CD4-positive, alpha-beta T cell (primary cell): Measurements from ENCODE around the gene FGFR4. TPM values are rescaled to one million over a fixed set of nuclear protein-coding genes. Genes with fewer than 3 reads are reported as not detected.

Source experiments
- ATAC-seq: fragments of 200-7000 bp; cut with Tn5 transposase; one replicate; pipeline ENCODE4 v1.10.0; 2022; ENCODE audit warnings: mild to moderate bottlenecking; ENCODE audit not compliant: poor library complexity
- CTCF ChIA-PET: fragments of 350-600 bp; sonication (Branson Sonifier 250); formaldehyde crosslinking; loops from one replicate; lab custom pipeline; 2021; ENCODE audit warnings: antibody characterized with exemption, inconsistent platforms; lab: Charles Lee
- POLR2A ChIA-PET: fragments of 350-600 bp; sonication (Branson Sonifier 250); formaldehyde crosslinking; loops from one replicate; lab custom pipeline; 2021; ENCODE audit warnings: antibody characterized with exemption, inconsistent platforms; lab: Charles Lee
- DNase-seq, 14 experiments: peaks; one replicate each; pipeline ENCODE4 v3.0.0-alpha.2; 2013 to 2020; ENCODE audit warnings: mixed read lengths in 2 of 14
- H3K27ac ChIP-seq, 2 donors: one replicate each; pipeline versions ENCODE4 v1.5.1 to v1.7.0; 2013; ENCODE audit warnings: low read length in 2 of 2, low read depth in 1 of 2, mild to moderate bottlenecking in 1 of 2
- H3K27me3 ChIP-seq, 2 experiments: 1 replicate in 1 of 2; 2 replicates in 1 of 2; pipeline versions ENCODE4 v1.6.1 to v1.7.0; 2013; ENCODE audit warnings: low read length in 2 of 2, control low read depth in 1 of 2, mild to moderate bottlenecking in 1 of 2, moderate library complexity in 1 of 2; ENCODE audit not compliant: insufficient read depth in 2 of 2, control insufficient read depth in 1 of 2
- H3K36me3 ChIP-seq: one replicate; pipeline ENCODE4 v1.6.1; 2013; ENCODE audit warnings: low read length, control low read depth; ENCODE audit not compliant: insufficient read depth
- H3K4me1 ChIP-seq: one replicate; pipeline ENCODE4 v1.6.1; 2013; ENCODE audit warnings: low read length, control low read depth; ENCODE audit not compliant: insufficient read depth
- H3K4me3 ChIP-seq: one replicate; pipeline ENCODE4 v1.5.1; 2013; ENCODE audit warnings: mild to moderate bottlenecking, low read length, moderate library complexity
- H3K9me3 ChIP-seq, 2 experiments: 1 replicate in 1 of 2; 2 replicates in 1 of 2; pipeline versions ENCODE4 v1.6.1 to v1.7.0; 2013; ENCODE audit warnings: low read length in 2 of 2, mild to moderate bottlenecking in 2 of 2, control low read depth in 1 of 2, moderate library complexity in 1 of 2; ENCODE audit not compliant: control insufficient read depth in 1 of 2, insufficient read depth in 1 of 2
- H3K27ac Mint-ChIP-seq: one replicate; pipeline ENCODE4 v1.8.0; 2020; ENCODE audit warnings: mixed read lengths
- H3K27me3 Mint-ChIP-seq: one replicate; pipeline ENCODE4 v1.8.0; 2021; ENCODE audit warnings: mixed read lengths
- H3K36me3 Mint-ChIP-seq: one replicate; pipeline ENCODE4 v1.8.0; 2021; ENCODE audit warnings: low read depth, mixed read lengths
- H3K4me1 Mint-ChIP-seq: one replicate; pipeline ENCODE4 v1.8.0; 2021; ENCODE audit warnings: low read depth, mixed read lengths
- H3K4me3 Mint-ChIP-seq: one replicate; pipeline ENCODE4 v1.8.0; 2020; ENCODE audit warnings: mild to moderate bottlenecking, mixed read lengths
- H3K9me3 Mint-ChIP-seq: one replicate; pipeline ENCODE4 v1.8.0; 2020; ENCODE audit warnings: mixed read lengths
- intact Hi-C, 2 experiments: fragments of 100-400 bp; cut with DNase I in 1 of 2; cut with micrococcal nuclease in 1 of 2; formaldehyde crosslinking; loops; one replicate each; pipeline versions ENCODE4 v1.15.1 to v1.9.0; 2023 to 2025; cut with DNase I, micrococcal nuclease
- total RNA-seq, 174 experiments: library from RNA in 2 of 174; stranded (reverse) in 2 of 174; gene quantifications; one replicate each; pipeline ENCODE4 v1.2.3 and lab custom pipeline; 2021 to 2026
- TF ChIP-seq, protein P1 (sequence below): fragments of 200-600 bp; IDR thresholded peaks from one replicate; pipeline ENCODE4 v1.8.0; 2022; ENCODE audit warnings: antibody characterized with exemption, mild to moderate bottlenecking

Gene FGFR4
- total RNA-seq, 2 experiments from 2014 or later, result 2.8 to 3.1 TPM

GRCh38 chr5:177131352-177132135 lies 44.8 kb downstream of the FGFR4 start:
- Mint-ChIP-seq H3K4me1 (peaks cover 60% of the 10 kb centered on the region), H3K36me3 (peaks cover 29% of the 10 kb centered on the region), H3K4me3 (peak overlapping the region; percentile 88), H3K27ac (peak overlapping the region; percentile 92), H3K27me3 (no peaks in the 10 kb centered on the region), H3K9me3 (no peaks in the 10 kb centered on the region)
- Histone ChIP-seq H3K27ac (no peak overlapping the region), H3K36me3 (peaks cover 15% of the 10 kb centered on the region), H3K27me3 (no peaks in the 10 kb centered on the region), H3K9me3 (no peaks in the 10 kb centered on the region), H3K4me1 (peaks cover 47% of the 10 kb centered on the region), H3K4me3 (no peak overlapping the region)
- ChIA-PET POLR2A (interaction anchor here (4.1 kb wide), 1 partner anchor 17 kb away, joined by 31 read pairs; no protein-coding TSS in a partner anchor), CTCF (interaction anchor here (0.8 kb wide), 1 partner anchor 18 kb away, joined by 3 read pairs; no protein-coding TSS in a partner anchor)
- peak in 1 of 14 experiments; percentile 47 for DNase-seq
- intact Hi-C loops, result loop anchor here in 1 of 2 experiments (1.0 to 10.0 kb wide), 6 partner anchors 13 to 1496 kb away; partner anchors contain the start of genes CLK4, LMAN2, PRELID1 and RAB24
- TF ChIP-seq, protein P1, sequence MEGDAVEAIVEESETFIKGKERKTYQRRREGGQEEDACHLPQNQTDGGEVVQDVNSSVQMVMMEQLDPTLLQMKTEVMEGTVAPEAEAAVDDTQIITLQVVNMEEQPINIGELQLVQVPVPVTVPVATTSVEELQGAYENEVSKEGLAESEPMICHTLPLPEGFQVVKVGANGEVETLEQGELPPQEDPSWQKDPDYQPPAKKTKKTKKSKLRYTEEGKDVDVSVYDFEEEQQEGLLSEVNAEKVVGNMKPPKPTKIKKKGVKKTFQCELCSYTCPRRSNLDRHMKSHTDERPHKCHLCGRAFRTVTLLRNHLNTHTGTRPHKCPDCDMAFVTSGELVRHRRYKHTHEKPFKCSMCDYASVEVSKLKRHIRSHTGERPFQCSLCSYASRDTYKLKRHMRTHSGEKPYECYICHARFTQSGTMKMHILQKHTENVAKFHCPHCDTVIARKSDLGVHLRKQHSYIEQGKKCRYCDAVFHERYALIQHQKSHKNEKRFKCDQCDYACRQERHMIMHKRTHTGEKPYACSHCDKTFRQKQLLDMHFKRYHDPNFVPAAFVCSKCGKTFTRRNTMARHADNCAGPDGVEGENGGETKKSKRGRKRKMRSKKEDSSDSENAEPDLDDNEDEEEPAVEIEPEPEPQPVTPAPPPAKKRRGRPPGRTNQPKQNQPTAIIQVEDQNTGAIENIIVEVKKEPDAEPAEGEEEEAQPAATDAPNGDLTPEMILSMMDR, result no peak
- ATAC-seq, result no peak

DNA sequence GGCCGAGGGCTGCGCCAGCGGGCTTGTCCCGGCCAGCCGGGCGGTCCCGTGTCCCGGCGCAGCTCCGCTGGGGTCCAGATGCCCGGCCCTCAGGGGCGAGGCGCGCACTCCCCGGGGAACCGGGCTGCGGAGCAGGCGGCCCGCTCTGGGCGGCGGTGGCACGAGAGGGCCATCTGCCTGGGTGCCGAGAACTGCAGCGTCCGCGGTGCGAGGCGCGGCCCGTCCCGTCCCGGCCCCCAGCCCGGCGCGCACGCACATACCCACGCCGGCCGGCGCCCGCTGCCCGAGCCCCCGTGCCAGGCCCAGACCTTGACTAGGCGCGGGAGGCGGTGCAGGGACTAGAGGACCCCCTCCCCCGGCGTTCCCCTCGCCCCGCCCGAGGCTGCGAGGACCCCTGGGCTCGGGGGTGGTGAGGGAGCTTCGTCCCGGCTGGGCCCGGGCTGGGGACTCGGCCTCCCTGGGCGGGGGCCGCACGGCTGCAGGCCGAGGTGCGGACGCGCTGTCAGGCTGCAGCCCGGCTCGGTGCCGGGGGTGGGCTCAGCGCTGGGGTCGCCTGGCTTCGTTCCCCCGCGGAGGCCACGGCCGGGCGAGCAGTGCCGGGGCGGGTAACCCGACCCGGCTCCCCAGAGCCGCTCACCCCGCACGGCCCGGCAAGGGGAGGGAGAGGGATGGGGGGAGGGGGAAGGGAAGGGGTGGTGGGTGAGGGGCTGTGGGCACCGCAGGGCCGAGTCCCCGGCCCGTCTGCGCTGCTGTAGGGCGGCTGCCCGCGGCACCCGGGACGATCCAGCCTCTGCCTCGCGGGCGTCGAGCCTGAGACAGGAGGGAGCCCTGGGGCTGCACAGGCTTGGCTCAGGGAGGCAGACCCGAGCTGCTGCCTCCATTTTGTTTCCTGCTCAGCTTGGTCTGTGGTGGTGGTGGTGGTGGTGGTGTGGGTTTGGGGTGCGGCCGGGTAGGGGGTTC lies 45.7 kb downstream of the FGFR4 start:
- intact Hi-C loops, result loop anchor here (1.0 to 10.0 kb wide), 6 partner anchors 18 to 1495 kb away; partner anchors contain the start of genes CLK4 (in 1 of the 2), LMAN2 (in 1 of the 2), PRELID1 (in 1 of the 2) and RAB24 (in 1 of the 2)
- Histone ChIP-seq H3K4me3 (peak overlapping the region; percentile 48), H3K27me3 (no peaks in the 10 kb centered on the region), H3K4me1 (peaks cover 51% of the 10 kb centered on the region), H3K27ac (peak overlapping the region; percentile 71 to 76), H3K9me3 (no peaks in the 10 kb centered on the region), H3K36me3 (peaks cover 22% of the 10 kb centered on the region)
- ATAC-seq (peak; percentile 41), DNase-seq (peak in 12 of 14 experiments; percentile 19 to 77 (median 46))
- no peaks in the 10 kb centered on the region for H3K9me3 Mint-ChIP-seq
- H3K27me3 Mint-ChIP-seq, result no peaks in the 10 kb centered on the region
- ChIA-PET CTCF (interaction anchor here (0.8 to 3.1 kb wide), 3 partner anchors 8 to 19 kb away, joined by 3 to 12 read pairs (median 3); no protein-coding TSS in a partner anchor), POLR2A (interaction anchor here (0.6 to 4.1 kb wide), 17 partner anchors 8 to 1654 kb away, joined by 3 to 31 read pairs (median 5); partner anchors contain the start of genes FAF2, GRK6, KIAA1191 and PRELID1)
- H3K4me3 Mint-ChIP-seq, result peak overlapping the region; percentile 72
- TF ChIP-seq, protein P1, result no peak
- peaks cover 38% of the 10 kb centered on the region for H3K36me3 Mint-ChIP-seq
- H3K27ac Mint-ChIP-seq, result peak overlapping the region; percentile 97
- peaks cover 69% of the 10 kb centered on the region for H3K4me1 Mint-ChIP-seq
